ENCODE results near the gene ECSIT.
"Not testable (repeated sequence)": the region's sequence is repeated elsewhere in the genome, so short reads cannot be mapped to it uniquely, and the experiment has no call there.

The ECSIT gene

DNA sequence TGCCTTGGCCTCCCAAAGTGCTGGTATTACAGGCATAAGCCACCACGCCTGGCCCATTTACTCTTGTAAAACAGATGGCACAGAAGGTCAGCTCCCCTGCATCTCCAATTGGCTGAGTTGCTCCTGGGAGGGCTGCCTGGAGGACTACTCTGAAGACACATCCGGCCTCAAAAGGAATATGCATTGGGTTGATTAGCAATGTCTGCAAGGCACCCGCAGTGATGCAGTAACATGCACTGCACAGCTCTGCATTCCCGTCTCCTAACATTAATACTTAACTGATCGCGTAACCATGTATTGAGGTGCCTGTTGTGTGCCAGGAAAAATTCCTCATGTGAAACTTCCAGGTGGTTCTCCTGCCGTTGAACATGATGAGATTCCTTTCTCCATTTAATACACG is 53.1 kb downstream of the ECSIT start:
- DNase-seq (ENCODE audit: low spot score): no peak

- not testable (repeated sequence) for DNase-seq (ENCODE audit: low spot score)
Observed at GRCh38 chr19:11475343-11475742, 53.6 kb downstream of the ECSIT start.

- DNase-seq (ENCODE audit: low spot score): no peak
Observed at GRCh38 chr19:11473725-11474124, 55.2 kb downstream of the ECSIT start.

DNA sequence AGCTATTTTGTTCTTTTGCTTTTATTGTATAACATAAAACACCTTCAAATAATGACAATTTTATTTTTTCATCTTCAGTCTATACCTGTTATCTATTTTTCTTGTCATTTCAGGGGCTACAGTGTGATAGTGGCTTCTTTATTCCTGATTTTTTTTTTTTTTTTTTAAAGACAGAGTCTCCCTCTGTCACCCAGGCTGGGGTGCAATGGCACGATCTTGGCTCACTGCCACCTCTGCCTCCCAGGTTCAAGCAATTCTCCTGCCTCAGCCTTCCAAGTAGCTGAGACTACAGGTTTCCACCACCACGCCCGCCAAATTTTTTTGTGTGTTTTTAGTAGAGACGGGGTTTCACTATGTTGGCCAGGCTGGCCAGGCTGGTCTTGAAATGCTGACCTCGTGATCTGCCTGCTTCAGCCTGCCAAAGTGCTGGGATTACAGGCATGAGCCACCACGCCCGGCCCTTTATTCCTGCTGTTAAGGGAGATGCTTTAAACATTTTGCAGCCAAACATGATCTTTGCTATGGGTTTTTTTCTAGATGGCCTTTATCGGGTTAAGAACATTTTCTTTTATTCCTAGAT is 60.6 kb downstream of the ECSIT start:
- not testable (repeated sequence) for DNase-seq (ENCODE audit: low spot score)

DNA sequence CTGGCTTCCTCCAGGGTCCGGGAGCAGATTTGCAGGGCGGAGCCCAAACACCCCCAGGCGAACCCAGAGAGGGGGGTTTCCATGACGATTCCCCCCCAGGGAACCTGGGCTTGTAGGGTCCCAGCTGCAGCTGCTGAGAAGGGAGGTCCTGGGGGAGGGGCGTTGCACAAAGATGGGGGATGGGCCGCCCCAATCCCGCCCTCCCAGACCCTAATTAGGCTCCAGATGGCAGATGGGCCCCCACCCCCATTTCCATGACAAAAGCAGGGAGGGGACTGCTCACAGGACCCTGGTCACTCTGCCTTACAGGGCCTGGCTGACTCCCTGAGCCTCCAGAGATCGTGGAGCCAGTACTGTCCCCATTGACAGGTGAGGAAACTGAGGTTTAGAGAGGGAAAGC is 63.3 kb downstream of the ECSIT start:
- DNase-seq (ENCODE audit: low spot score): no peak

GRCh38 chr19:11464333-11465265 is 64.3 kb downstream of the ECSIT start:
- DNase-seq (ENCODE audit: low spot score): no peak

GRCh38 chr19:11463391-11463790 is 65.5 kb downstream of the ECSIT start:
- no peak for DNase-seq (ENCODE audit: low spot score)

DNA sequence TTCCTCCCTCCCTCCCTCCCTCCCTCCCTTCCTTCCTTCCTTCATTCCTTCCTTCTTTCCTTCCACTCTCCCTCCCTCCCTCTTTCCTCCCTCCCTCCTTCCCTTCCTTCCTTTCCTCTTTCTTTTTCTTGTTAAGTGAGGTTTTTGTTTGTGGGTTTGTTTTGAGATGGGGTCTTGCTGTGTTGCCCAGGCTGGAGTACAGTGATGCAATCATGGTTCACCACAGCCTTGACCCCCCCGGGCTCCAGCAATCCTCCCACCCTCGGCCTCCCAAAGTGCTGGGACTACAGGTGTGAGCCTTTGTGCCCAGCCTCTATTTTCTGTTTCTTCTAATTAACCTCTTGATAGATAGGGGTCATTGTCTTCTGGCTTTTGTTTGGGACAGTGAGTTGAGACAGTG is 67.5 kb downstream of the ECSIT start:
- DNase-seq (ENCODE audit: low spot score): no peak

GRCh38 chr19:11460207-11460606 is 68.7 kb downstream of the ECSIT start:
- DNase-seq (ENCODE audit: low spot score): no peak

DNA sequence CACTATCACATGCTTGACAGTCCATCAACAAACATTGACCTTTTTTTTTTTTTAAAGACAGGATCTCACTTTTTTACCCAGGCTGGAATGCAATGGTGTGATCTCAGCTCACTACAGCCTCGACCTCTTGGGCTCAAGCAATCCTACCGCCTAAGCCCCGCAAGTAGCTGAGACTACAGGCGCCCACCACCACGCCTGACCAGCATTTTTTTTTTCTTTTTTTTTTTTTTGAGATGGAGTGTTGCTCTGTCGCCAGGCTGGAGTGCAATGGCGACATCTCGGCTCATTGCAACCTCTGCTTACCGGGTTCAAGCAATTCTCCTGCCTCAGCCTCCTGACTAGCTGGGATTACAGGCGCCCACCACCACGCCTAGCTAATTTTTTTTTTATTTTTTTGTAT is 70.0 kb downstream of the ECSIT start:
- not testable (repeated sequence) for DNase-seq (ENCODE audit: low spot score)

GRCh38 chr19:11458236-11458900 is 70.6 kb downstream of the ECSIT start:
- no peak for DNase-seq (ENCODE audit: low spot score)

DNA sequence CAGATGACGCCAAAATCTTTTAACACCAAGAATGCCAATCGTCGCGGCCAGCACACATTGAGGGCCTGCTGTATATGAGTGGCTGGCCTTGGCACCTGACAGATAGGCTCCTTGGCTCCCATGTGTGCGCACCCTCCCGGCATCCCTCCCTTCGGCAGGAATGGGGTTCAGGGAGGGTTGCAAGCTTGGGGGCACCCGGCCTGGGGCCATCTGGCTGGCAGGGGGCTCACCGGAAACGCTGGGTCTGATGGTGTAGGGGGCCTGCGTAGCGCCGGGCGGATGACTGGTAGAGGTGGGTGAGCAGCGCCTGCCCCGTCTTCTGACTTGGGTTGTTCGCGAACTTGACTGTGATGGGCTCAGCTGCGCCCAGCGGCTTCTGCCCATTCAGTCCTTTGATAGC is 71.1 kb downstream of the ECSIT start:
- DNase-seq (ENCODE audit: low spot score): no peak

DNA sequence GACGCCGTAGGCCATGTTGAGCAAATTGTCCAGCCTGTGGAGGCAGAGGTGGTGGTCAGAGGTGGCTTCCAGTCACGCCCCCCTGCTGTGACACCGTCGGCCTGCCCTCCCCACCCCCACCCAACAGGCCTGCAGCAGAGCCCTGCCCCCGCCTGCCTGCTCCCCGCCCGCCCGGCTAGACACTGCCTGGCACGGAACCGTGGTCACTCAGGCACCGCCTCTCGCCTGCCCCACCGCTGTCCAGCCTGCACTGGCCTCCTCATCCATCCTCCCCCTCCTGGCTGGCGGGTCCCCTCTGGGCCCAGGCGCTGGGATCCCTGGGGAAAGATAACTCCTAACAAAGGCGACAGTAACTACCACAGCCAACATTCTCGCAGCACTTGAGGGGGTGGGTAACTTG is 71.8 kb downstream of the ECSIT start:
- DNase-seq (ENCODE audit: low spot score): peak; percentile 95

GRCh38 chr19:11456659-11457058 is 72.3 kb downstream of the ECSIT start:
- no peak for DNase-seq (ENCODE audit: low spot score)
